IMR-90 (cell line): ENCODE data around the gene SAMD7. TPM values are rescaled to one million over a fixed set of nuclear protein-coding genes. Genes with fewer than 3 reads are reported as not detected.

Experiments used
- ATAC-seq: fragments of 200-7000 bp; cut with Tn5 transposase; 2 replicates; pipeline ENCODE4 v1.9.1; 2020; ENCODE audit warnings: low read depth, mild to moderate bottlenecking, moderate library complexity
- BruUV-seq: library from RNA; stranded (reverse); fragments of 400-500 nt; replicated peaks from 2 replicates; lab custom pipeline; 2021; lab: Mats Ljungman, UMichigan
- CTCF ChIA-PET: fragments of 300-600 bp; formaldehyde crosslinking; extraction: SDS; loops from one replicate; lab custom pipeline; 2021; ENCODE audit warnings: antibody characterized with exemption; lab: Yijun Ruan, JAX
- POLR2A ChIA-PET: fragments of 300-600 bp; sonication (Branson Sonifier 250); formaldehyde crosslinking; loops from one replicate; lab custom pipeline; 2022; ENCODE audit warnings: antibody characterized with exemption; ENCODE audit not compliant: unreplicated experiment; lab: Charles Lee
- DNase-seq: peaks from one replicate; pipeline ENCODE4 v3.0.0; 2013
- H2AFZ ChIP-seq: replicated peaks from 2 replicates; pipeline ENCODE3; 2013; ENCODE audit warnings: low read length, mild to moderate bottlenecking; ENCODE audit not compliant: poor library complexity
- H2AK5ac ChIP-seq: 2 replicates; pipeline ENCODE4 v1.6.1; 2013; ENCODE audit warnings: low read depth, low read length, inconsistent platforms
- H2AK9ac ChIP-seq: replicated peaks from 2 replicates; pipeline ENCODE3; 2013; ENCODE audit warnings: mild to moderate bottlenecking, low read depth, low read length, moderate library complexity; ENCODE audit not compliant: poor library complexity
- H2BK120ac ChIP-seq: 2 replicates; pipeline ENCODE4 v1.6.1; 2013; ENCODE audit warnings: low read depth, low read length, inconsistent platforms
- H2BK15ac ChIP-seq: 3 replicates; pipeline ENCODE4 v1.6.1; 2013; ENCODE audit warnings: low read depth, low read length, inconsistent platforms
- H2BK20ac ChIP-seq: 2 replicates; pipeline ENCODE4 v1.6.1; 2013; ENCODE audit warnings: low read depth, mild to moderate bottlenecking, inconsistent platforms, low read length, moderate library complexity
- H2BK5ac ChIP-seq: 2 replicates; pipeline ENCODE4 v1.6.1; 2013; ENCODE audit warnings: mild to moderate bottlenecking, low read depth, low read length, inconsistent platforms; ENCODE audit not compliant: poor library complexity, severe bottlenecking
- H3K14ac ChIP-seq: replicated peaks from 2 replicates; pipeline ENCODE4 v1.6.1; 2013; ENCODE audit warnings: low read depth, low read length, inconsistent platforms
- H3K18ac ChIP-seq: 2 replicates; pipeline ENCODE4 v1.6.1; 2013; ENCODE audit warnings: low read depth, low read length, control low read depth
- H3K23ac ChIP-seq: 2 replicates; pipeline ENCODE4 v1.6.1; 2013; ENCODE audit warnings: low read depth, low read length, inconsistent platforms
- H3K27ac ChIP-seq: 2 replicates; pipeline ENCODE4 v1.5.1; 2013; ENCODE audit warnings: mild to moderate bottlenecking, control low read depth, low read length; ENCODE audit not compliant: insufficient read depth
- H3K27me3 ChIP-seq: 2 replicates; pipeline ENCODE4 v1.6.1; 2013; ENCODE audit warnings: low read length; ENCODE audit not compliant: control insufficient read depth, insufficient read depth
- H3K36me3 ChIP-seq: 2 replicates; pipeline ENCODE4 v1.6.1; 2013; ENCODE audit warnings: low read length, mixed read lengths; ENCODE audit not compliant: control insufficient read depth, insufficient read depth
- H3K4ac ChIP-seq: 2 replicates; pipeline ENCODE4 v1.6.1; 2013; ENCODE audit warnings: low read depth, low read length, inconsistent platforms
- H3K4me1 ChIP-seq: 2 replicates; pipeline ENCODE4 v1.6.1; 2013; ENCODE audit warnings: low read length, mixed read lengths; ENCODE audit not compliant: control insufficient read depth, insufficient read depth
- H3K4me2 ChIP-seq: 2 replicates; pipeline ENCODE4 v1.6.1; 2013; ENCODE audit warnings: low read depth, mild to moderate bottlenecking, control low read depth, low read length, moderate library complexity
- H3K4me3 ChIP-seq: 2 replicates; pipeline ENCODE4 v1.5.1; 2013; ENCODE audit warnings: low read depth, mild to moderate bottlenecking, control low read depth, low read length, moderate library complexity; ENCODE audit not compliant: insufficient read depth
- H3K56ac ChIP-seq: 2 replicates; pipeline ENCODE4 v1.6.1; 2013; ENCODE audit warnings: low read length, inconsistent platforms; ENCODE audit not compliant: insufficient read depth; ENCODE audit errors: extremely low read depth
- H3K79me1 ChIP-seq, 2 experiments: 2 replicates each; pipeline ENCODE4 v1.6.1; 2013; ENCODE audit warnings: low read length in 2 of 2, inconsistent platforms in 1 of 2, low read depth in 1 of 2
- H3K9ac ChIP-seq: 2 replicates; pipeline ENCODE4 v1.6.1; 2013; ENCODE audit warnings: low read depth, low read length, control low read depth
- H3K9me1 ChIP-seq: 2 replicates; pipeline ENCODE4 v1.6.1; 2013; ENCODE audit warnings: low read length, inconsistent platforms; ENCODE audit not compliant: insufficient read depth
- H3K9me3 ChIP-seq: 2 replicates; pipeline ENCODE4 v1.6.1; 2013; ENCODE audit warnings: low read length; ENCODE audit not compliant: control insufficient read depth, insufficient read depth
- H4K20me1 ChIP-seq: 2 replicates; pipeline ENCODE4 v1.6.1; 2013; ENCODE audit warnings: low read length, inconsistent platforms; ENCODE audit not compliant: insufficient read depth
- H4K5ac ChIP-seq: 2 replicates; pipeline ENCODE4 v1.6.1; 2013; ENCODE audit warnings: mild to moderate bottlenecking, low read depth, low read length, control low read depth
- H4K8ac ChIP-seq, 2 experiments: 2 replicates each; pipeline ENCODE4 v1.6.1; 2013; ENCODE audit warnings: low read depth in 2 of 2, low read length in 2 of 2, control low read depth in 1 of 2, inconsistent platforms in 1 of 2
- H4K91ac ChIP-seq: 2 replicates; pipeline ENCODE4 v1.6.1; 2013; ENCODE audit warnings: low read depth, low read length, inconsistent platforms; ENCODE audit not compliant: insufficient read depth
- MAZ ChIP-seq: IDR thresholded peaks from 2 replicates; pipeline ENCODE4 v1.6.1; 2012; ENCODE audit warnings: low read depth, mild to moderate bottlenecking, low read length, improper control_type of control experiment, moderate library complexity, borderline replicate concordance
- POLR2A ChIP-seq: IDR thresholded peaks from 2 replicates; pipeline ENCODE4 v1.6.1; 2012; ENCODE audit warnings: mild to moderate bottlenecking, low read depth, low read length
- RCOR1 ChIP-seq: IDR thresholded peaks from 2 replicates; pipeline ENCODE4 v1.6.1; 2012; ENCODE audit warnings: mild to moderate bottlenecking, low read length, improper control_type of control experiment; ENCODE audit not compliant: insufficient replicate concordance
- WGBS, 2 experiments: methylation state at CpG; one replicate each; pipeline versions ENCODE4 v1.1.5 to v1.1.7; 2013; ENCODE audit warnings: missing lambda C conversion rate in 2 of 2; ENCODE audit not compliant: insufficient read length in 1 of 2; ENCODE audit errors: extremely low coverage in 2 of 2; 5-methylcytosine and 5-hydroxymethylcytosine counted together
- dilution Hi-C: fragments of 300-500 bp; cut with HindIII; formaldehyde crosslinking; loops from one replicate; pipeline ENCODE4 v1.14.3; 2018; ENCODE audit warnings: low sequenced_read_pairs; ENCODE audit not compliant: unreplicated experiment
- in situ Hi-C: fragments of 300-500 bp; cut with MboI; formaldehyde crosslinking; loops from 3 replicates; pipeline ENCODE4 v1.14.3; 2019; ENCODE audit warnings: low sequenced_read_pairs, inconsistent platforms, mixed read lengths
- intact Hi-C: fragments of 100-400 bp; cut with micrococcal nuclease; formaldehyde crosslinking; loops from 2 replicates; pipeline ENCODE4 v1.10.0; 2022
- polyA plus RNA-seq, 3 experiments: library from polyadenylated mRNA; depleted of rRNA; stranded (reverse); fragments of >200 nt; gene quantifications; 2 replicates each; pipeline ENCODE4 v1.2.3, GENCODE V29; 2012; ENCODE audit warnings: low replicate concordance in 1 of 3
- total RNA-seq: library from RNA; depleted of rRNA; stranded (reverse); fragments of >200 nt; gene quantifications from 2 replicates; pipeline ENCODE4 v1.2.3, GENCODE V29; 2012

SAMD7 gene
- total and polyA plus RNA-seq, 2 of the 4 experiments (the other 2 are of a cell fraction): not detected

GRCh38 chr3:169931747-169932520 lies 20.6 kb downstream of the SAMD7 start:
- no peak overlapping the region for H3K4ac ChIP-seq
- H4K5ac ChIP-seq: no peak overlapping the region
- ATAC-seq (no peak), DNase-seq (no peak)
- no peaks in the 10 kb centered on the region for H3K4me1 ChIP-seq
- in situ Hi-C loops (no loop called here), dilution Hi-C loops (no loop called here), intact Hi-C loops (no loop called here)
- no peak overlapping the region for H3K14ac ChIP-seq
- WGBS, 2 experiments: 86% methylated on average over 2 of the region's 14 CpGs; no CpG with 5 or more reads in 1 of the 2 experiments
- H2AFZ ChIP-seq: no peak overlapping the region
- CTCF ChIA-PET: no interaction called here
- no peak overlapping the region for H2AK5ac ChIP-seq
- H4K20me1 ChIP-seq: no peaks in the 10 kb centered on the region
- H2AK9ac ChIP-seq: no peak overlapping the region
- no peak overlapping the region for H3K18ac ChIP-seq
- no peak overlapping the region for H3K4me3 ChIP-seq
- no peak overlapping the region for H2BK120ac ChIP-seq
- H4K8ac ChIP-seq: no peak overlapping the region
- no peaks in the 10 kb centered on the region for H3K79me1 ChIP-seq
- no peaks in the 10 kb centered on the region for H3K9me1 ChIP-seq
- no peak overlapping the region for H4K91ac ChIP-seq
- H3K9ac ChIP-seq: no peak overlapping the region
- H3K36me3 ChIP-seq: no peaks in the 10 kb centered on the region
- POLR2A ChIA-PET: no interaction called here
- no peak overlapping the region for H3K4me2 ChIP-seq
- no TSS peak for BruUV-seq
- no peak for TF ChIP-seq POLR2A
- no peak for TF ChIP-seq RCOR1
- TF ChIP-seq MAZ: no peak
- no peak overlapping the region for H2BK20ac ChIP-seq
- no peak overlapping the region for H2BK15ac ChIP-seq
- no peak overlapping the region for H3K27ac ChIP-seq
- H2BK5ac ChIP-seq: no peak overlapping the region
- no peaks in the 10 kb centered on the region for H3K9me3 ChIP-seq
- no peak overlapping the region for H3K23ac ChIP-seq
- no peak overlapping the region for H3K56ac ChIP-seq
- peaks cover 23% of the 10 kb centered on the region for H3K27me3 ChIP-seq
